Coronary artery (tissue), 2 donors: ENCODE data around the gene UBE2E1.

Source experiments
- DNase-seq: peaks from one replicate; pipeline ENCODE4 v3.0.0-alpha.2; 2017; ENCODE audit warnings: low spot score
- H3K27ac ChIP-seq, 2 donors: fragments of 200-600 bp; sonication (generic); one replicate each; pipeline ENCODE4 v1.5.1; 2016 to 2019
- H3K4me3 ChIP-seq: fragments of 200-600 bp; sonication (generic); 2 replicates; pipeline ENCODE4 v1.5.1; 2016; ENCODE audit warnings: mild to moderate bottlenecking, moderate library complexity
- TF ChIP-seq, protein P1 (sequence below): fragments of 200-600 bp; sonication (generic); IDR thresholded peaks from one replicate; pipeline ENCODE4 v1.5.1; 2019; ENCODE audit warnings: antibody characterized with exemption

UBE2E1 gene

DNA sequence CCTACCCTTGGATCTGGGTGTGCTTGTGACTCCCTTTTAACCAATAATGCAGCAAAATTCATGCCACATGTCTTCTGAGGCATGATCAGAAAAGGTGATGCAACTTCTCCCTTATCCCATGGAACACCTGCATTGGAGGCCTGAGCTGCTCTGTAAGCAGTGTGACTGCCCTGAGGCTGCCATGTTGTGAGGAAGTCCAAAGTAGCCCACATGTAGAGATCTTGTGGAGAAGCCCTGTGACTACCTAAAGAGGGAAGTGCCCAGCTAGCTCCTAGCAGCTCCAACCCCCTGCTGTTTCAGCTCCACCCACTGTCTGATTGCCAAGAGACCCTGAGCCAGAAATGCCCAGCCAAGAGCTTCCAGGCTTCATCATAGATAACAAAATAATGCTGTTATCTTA is 132.9 kb downstream of the UBE2E1 start:
- no peak overlapping the region for H3K27ac ChIP-seq
- TF ChIP-seq, protein P1, sequence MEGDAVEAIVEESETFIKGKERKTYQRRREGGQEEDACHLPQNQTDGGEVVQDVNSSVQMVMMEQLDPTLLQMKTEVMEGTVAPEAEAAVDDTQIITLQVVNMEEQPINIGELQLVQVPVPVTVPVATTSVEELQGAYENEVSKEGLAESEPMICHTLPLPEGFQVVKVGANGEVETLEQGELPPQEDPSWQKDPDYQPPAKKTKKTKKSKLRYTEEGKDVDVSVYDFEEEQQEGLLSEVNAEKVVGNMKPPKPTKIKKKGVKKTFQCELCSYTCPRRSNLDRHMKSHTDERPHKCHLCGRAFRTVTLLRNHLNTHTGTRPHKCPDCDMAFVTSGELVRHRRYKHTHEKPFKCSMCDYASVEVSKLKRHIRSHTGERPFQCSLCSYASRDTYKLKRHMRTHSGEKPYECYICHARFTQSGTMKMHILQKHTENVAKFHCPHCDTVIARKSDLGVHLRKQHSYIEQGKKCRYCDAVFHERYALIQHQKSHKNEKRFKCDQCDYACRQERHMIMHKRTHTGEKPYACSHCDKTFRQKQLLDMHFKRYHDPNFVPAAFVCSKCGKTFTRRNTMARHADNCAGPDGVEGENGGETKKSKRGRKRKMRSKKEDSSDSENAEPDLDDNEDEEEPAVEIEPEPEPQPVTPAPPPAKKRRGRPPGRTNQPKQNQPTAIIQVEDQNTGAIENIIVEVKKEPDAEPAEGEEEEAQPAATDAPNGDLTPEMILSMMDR, result no peak
- no peak for DNase-seq
- no peak overlapping the region for H3K4me3 ChIP-seq

DNA sequence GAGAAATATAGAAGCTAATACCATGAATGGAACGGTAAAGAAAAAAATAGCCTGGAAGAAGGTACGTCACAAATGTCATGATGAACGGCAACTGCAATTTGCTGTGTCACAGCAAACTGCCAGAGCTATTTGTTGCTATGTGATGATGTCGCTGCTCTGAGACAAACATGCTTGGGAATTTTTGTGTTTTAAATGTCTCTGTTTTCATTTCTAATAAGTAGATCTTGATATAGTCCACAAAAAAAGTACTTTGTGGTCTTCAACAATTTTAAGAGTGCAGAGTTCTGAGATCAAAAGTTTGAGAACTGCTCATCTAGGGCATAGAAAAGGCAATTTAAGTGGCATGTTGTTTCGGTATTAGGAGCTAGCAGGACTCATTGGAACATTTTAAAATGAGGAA is 135.0 kb downstream of the UBE2E1 start:
- Histone ChIP-seq H3K27ac (no peak overlapping the region), H3K4me3 (no peak overlapping the region)
- no peak for DNase-seq
- TF ChIP-seq, protein P1, result no peak
